CD4-positive, alpha-beta T cell treated with Interleukin-4 for 4 hours (primary cell): ENCODE data around the gene CGRRF1.

Experiments
- DNase-seq: peaks from one replicate; pipeline ENCODE4 v3.0.0-alpha.2; 2020

Gene CGRRF1

DNA sequence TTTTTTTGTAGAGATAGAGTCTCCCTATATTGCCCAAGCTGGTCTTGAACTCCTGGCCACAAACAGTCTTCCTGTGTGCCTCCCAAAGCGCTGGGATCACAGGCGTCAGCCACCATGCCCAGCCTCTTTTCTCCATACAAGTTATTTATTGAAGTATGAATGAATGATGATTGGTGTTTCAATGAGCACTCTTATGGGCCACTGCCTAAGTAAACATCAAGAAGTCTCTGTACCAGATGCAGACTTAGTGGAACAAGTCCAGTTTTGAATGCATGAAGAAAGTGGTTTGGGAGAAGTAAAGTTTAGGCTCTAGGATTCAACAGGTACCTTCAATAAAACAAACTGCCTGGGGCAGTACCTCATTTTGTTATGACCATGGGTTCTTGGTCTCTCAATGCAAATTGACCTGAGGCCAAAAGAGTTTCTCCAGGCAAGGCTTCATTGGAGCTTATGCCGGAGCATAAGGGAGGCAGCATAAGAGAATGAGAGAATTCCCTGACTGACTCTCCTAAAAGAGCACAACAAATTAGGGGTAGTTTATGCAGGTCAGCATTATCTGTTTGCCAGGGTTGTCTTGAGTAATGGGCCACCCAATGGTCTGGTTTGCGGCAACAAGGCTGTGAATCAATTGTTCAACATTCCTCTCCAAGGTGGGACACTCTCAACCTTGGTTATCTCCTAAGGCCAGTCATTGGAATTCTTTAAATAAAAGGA lies 19.8 kb upstream of the CGRRF1 start:
- DNase-seq: no peak

GRCh38 chr14:54490445-54491175 lies 19.1 kb upstream of the CGRRF1 start:
- no peak for DNase-seq

DNA sequence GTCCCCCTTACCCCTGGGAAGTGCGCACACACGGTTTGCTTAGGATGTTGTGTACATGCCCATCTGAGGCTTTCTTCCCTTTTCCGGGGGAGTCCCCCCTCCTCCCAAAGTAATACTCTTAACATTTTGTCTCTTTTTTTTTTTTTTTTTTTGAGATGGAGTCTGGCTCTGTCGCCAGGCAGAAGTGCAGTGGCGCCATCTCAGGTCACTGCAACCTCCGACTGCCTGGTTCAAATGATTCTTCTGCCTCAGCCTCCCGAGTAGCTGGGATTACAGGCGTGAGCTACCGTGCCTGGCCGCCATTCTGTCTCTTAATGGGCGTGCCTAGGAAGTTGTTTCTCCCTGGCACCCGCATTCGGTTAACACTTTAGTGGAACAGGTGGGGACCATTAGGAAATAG lies 16.4 kb upstream of the CGRRF1 start:
- no peak for DNase-seq

- no peak for DNase-seq
Measured at GRCh38 chr14:54497224-54497623, 12.5 kb upstream of the CGRRF1 start.

- no peak for DNase-seq
Measured at GRCh38 chr14:54498095-54498531, 11.6 kb upstream of the CGRRF1 start.

DNA sequence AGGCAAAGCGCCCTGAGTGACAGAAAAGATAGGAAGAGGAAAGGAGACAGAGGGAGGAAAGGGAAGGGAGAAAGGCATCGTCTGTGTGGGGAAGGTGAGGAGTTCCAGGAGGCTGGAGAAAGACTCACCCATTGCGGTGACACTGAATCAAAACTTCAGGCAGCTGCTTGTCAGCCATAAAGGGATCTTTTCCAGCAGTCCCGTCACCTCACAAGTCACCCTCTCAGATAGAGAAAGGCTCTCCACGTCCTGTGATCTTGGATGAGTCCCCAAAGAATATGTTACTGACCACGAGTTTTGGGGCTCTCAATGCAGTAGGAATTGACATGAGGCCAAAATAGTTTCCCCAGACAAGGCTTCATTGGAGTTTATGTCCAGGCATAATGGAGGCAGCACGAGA lies 11.1 kb upstream of the CGRRF1 start:
- no peak for DNase-seq

DNA sequence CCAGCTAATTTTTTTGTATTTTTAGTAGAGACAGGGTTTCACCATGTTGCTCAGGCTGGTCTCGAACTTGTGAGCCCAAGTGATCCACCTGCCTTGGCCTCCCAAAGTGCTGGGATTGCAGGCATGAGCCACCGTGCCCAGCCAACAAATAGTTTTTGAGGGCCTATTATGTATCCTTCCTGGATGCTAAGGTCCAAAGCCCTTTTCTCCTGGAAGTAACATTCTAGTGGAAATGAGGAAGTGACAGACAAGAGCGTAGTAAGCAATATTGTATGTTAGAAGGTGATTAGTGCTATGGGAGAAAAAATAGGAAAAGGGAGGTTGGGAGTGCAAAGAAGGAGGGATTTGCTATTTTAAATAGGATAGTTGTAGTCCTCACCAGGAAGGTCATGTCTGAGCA lies 9.0 kb upstream of the CGRRF1 start:
- DNase-seq: no peak

GRCh38 chr14:54501480-54501879 lies 8.2 kb upstream of the CGRRF1 start:
- no peak for DNase-seq

- DNase-seq: no peak
Measured at GRCh38 chr14:54502602-54503001, 7.1 kb upstream of the CGRRF1 start.

DNA sequence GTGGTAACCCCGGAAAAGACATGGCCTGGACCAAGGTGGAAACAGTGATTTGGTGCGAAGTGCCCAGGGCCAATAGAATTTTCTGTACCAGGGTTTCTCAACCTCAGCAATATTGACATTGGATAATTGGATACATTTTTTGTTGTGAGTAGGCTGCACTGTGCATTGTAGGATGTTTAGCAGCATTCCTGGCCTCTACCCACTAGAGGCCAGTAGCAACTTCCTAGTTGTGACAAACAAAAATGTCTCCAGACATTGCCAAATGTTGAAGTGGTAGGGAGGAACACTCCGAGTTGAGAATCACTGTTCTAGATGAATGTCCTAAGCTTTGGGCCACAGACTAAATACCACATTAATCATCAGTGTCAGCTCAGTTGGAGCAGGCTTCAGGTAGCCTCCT lies 6.2 kb upstream of the CGRRF1 start:
- no peak for DNase-seq

DNA sequence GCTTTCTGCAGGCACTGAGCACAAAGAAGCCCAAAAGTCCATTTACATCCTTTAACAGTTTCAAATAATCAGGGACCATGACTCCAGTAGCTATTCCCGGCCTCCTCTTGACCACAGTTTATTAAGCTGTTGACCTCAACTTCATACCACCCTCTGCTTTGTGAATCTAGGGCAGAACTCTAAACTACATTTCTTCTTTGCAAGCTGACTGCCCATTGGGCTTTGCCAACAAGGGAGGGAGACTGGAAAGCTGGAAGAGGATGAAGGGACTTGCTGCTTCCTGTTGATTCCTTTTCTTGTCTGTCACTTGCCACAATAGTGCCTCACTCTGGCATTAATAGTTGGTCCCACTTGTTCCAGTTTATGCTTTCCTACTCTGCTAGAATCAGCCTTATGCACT lies 2.7 kb downstream of the CGRRF1 start:
- DNase-seq: no peak

GRCh38 chr14:54515670-54516069 lies 6.0 kb downstream of the CGRRF1 start:
- no peak for DNase-seq

DNA sequence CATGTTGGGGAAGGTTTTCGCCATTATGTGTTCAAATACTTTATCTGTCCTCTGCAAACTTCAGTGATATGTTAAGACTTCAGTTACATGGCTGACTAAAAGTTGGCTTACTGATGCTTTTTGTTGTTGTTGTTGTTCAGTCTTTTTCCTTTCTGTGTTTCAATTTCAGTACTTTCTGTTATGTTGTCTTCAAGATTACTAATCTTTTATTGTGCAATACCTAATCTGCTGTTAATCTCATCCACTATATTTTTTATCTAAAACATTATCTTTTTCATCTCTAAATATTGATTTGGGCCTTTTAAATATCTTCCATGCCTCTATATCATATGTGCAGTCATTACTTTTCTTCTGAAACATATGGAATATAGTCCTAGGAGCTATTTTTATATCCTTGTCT lies 7.0 kb downstream of the CGRRF1 start:
- no peak for DNase-seq

- DNase-seq: no peak
Measured at GRCh38 chr14:54524410-54524809, 14.7 kb downstream of the CGRRF1 start.

GRCh38 chr14:54528973-54529372 lies 19.3 kb downstream of the CGRRF1 start:
- DNase-seq: no peak

DNA sequence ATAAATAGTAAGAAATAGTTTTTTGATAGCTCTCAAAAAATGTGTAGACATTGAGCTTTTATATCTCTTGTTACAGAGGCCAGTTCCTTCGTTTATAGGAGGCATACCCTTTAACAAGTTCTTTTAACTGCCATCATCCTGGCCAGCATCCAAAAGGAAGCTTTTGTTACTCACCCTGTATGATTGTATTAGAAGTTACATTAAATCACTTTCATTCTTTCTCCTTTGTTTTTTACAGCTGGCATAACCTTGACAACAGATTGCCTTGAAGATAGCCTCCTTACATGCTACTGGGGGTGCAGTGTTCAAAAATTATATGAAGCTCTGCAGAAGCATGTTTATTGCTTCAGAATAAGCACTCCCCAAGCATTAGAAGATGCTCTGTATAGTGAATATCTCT lies 20.1 kb downstream of the CGRRF1 start:
- no peak for DNase-seq

DNA sequence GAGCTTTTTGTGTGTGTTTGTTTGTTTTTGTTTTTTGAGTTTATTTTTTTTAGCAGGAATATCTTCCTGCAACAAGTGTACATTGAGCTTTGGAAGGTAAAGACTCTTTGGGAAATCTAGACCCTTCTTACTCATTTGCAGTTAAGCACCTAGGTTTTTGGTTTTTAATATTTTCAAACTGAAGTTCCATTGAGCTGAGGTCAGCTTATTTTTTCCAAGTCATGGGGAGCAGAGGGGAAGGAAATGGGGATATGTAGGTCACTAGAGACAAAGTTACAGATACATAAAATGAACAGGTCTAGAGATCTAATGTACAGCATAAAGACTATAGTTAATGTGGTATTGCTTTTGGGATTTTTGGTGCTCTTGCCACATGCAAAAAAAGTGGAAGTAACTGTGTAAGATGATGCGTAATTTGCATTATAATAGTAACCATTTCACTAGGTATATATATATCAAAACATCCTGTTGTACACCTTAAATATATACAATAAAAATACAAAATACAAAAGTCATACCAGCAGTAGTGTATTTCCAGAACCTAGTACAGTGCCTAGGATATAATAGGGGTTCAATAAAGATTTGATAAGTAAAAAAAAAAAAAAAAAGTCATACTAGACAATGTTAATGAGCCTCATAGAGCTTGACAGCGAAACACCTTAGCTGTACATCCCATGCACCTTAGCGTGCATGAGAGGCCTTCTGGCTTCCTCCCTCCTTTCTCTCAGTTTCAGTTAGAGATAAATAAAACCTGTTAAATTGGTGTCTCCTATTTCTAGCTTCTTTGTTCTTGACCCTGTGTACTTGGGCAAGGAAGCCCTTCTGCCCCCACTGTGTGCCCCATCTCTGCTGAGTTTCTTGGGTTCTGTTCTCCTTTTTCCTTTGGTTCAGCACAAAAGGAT lies 22.7 kb downstream of the CGRRF1 start:
- DNase-seq: no peak

DNA sequence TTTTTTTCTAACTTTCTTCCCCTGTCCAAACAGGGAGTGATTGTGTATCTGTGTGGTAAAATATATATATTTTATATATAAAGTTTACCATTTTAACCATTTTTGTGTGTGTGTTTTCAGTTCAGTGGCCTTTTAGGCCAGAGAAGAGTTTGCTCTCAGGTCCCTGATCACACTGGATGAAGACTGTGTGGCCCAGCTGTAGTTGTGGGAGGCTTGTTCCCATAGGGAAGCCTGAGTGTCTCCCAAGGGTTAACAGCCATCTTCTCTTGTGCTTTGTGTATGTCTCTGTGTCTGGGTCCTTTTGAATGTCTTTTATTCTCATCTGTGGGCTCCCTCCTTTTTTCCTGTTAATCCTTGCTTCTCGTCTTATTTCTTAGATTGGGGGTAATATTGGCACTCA lies 23.4 kb downstream of the CGRRF1 start:
- no peak for DNase-seq

- DNase-seq: no peak
Measured at GRCh38 chr14:54535126-54535525, 25.4 kb downstream of the CGRRF1 start.

- DNase-seq: no peak
Measured at GRCh38 chr14:54535646-54536045, 25.9 kb downstream of the CGRRF1 start.

DNA sequence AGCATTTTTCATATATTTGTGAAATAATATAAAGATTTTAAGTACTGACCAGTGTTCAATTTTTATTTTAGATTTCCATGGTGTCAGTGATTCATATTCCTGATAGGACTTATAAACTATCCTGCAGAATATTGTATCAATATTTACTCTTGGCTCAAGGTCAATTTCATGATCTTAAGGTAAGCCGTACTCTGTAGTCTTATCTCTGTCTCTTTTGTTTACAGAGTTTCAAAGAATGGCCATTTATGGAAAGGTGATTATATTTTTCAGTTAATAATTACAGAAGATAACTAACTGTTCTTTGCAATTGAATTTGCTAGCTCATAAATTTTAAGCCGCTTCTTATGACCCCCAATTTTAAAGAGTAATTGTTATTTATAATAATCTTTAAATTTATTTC lies 27.9 kb downstream of the CGRRF1 start:
- no peak for DNase-seq

DNA sequence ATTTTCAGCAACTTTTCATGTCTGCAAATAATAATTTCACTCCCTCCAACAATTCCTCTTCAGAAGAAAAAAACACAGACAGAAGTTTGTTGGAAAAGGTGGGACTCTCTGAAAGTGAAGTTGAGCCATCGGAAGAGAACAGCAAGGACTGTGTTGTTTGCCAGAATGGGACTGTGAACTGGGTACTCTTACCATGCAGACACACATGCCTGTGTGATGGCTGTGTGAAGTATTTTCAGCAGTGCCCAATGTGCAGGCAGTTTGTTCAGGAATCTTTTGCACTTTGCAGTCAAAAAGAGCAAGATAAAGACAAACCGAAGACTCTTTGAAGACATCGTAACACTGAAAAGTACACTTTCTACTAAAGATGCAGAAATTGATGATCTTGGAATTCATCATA lies 28.3 kb downstream of the CGRRF1 start:
- no peak for DNase-seq

DNA sequence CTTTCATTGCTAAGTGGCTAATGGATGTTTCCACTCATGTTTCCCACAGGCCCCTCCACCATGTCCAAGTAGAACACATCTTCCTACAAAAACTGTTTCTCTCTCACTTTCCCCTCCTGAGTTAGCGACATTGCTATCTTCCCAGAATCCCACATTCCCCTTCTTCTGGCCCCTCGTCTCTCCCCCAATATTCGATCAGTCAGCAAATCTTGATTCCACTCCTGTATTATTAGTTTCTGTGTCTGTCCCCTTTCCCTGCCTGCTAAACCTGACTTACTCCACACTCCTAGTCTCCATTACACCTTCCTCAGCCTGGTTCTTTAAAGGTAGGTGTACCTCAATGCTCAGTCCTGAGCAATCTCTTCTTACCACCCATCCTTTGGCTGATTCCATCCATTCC lies 37.9 kb downstream of the CGRRF1 start:
- DNase-seq: no peak

- DNase-seq: no peak
Measured at GRCh38 chr14:54548491-54548890, 38.8 kb downstream of the CGRRF1 start.
